Ovary (tissue), 3 donors: Measurements from ENCODE around the gene KCNN4.

ENCODE experiments used
- CTCF ChIP-seq, 3 donors: fragments of 450-650 bp in 2 of 3; fragments of 200-600 bp in 1 of 3; IDR thresholded peaks; one replicate each; pipeline versions ENCODE4 v1.5.1 to v1.8.0; 2016 to 2022; ENCODE audit warnings: antibody characterized with exemption in 3 of 3, mild to moderate bottlenecking in 1 of 3
- EP300 ChIP-seq: sonication (generic); formaldehyde crosslinking; IDR thresholded peaks from one replicate; pipeline ENCODE4 v1.6.1; 2017; ENCODE audit warnings: antibody characterized with exemption
- POLR2A ChIP-seq: fragments of 450-650 bp; IDR thresholded peaks from one replicate; pipeline ENCODE4 v1.6.1; 2017; ENCODE audit warnings: antibody characterized with exemption, mild to moderate bottlenecking, moderate library complexity
- donor health status: DM: no; HTN: no; CAD: no.

- TF ChIP-seq CTCF (IDR thresholded peaks at IDR 0.05), result no peak
- no peak for TF ChIP-seq EP300
- TF ChIP-seq POLR2A, result no peak
Observed at GRCh38 chr19:43752287-43752875, 28.4 kb downstream of the KCNN4 start.
